H54 (cell line): ENCODE measurements around the gene TNS3.

ENCODE experiments used
- DNase-seq: peaks from one replicate; pipeline ENCODE4 v3.0.0; 2011; ENCODE audit warnings: low spot score, mixed read lengths; ENCODE audit not compliant: insufficient read length
- FAIRE-seq: peaks from 3 replicates; lab custom pipeline; 2011; peaks lifted over from hg19 to GRCh38; lab: Jason Lieb, UNC
- POLR2A ChIP-seq: IDR thresholded peaks from 2 replicates; pipeline ENCODE4 v1.6.1; 2011; ENCODE audit warnings: low read depth, mild to moderate bottlenecking, low read length

The TNS3 gene

GRCh38 chr7:47389171-47389922 lies 192.6 kb downstream of the TNS3 start:
- no peak for TF ChIP-seq POLR2A
- no peak for FAIRE-seq
- no peak for DNase-seq

DNA sequence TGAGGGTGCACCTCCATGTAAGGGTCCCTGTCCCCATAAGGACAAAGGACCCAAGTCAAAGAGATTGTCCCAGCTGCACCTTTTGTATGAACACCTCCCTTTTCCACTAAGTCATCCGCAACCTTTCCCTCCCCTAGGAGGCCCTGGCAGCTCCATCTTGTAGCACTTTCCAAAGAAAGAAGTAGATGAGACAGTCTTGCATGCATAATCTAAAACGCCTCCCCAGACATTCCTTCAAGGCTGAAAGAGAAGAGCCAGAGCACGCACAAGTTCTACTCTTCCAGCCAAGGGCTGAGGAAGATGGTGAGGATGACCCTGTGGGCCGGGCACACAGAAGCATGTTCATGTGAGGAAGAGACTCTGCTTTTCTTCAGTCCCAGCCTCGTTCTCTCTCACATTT lies 194.4 kb downstream of the TNS3 start:
- no peak for FAIRE-seq
- no peak for DNase-seq
- no peak for TF ChIP-seq POLR2A

DNA sequence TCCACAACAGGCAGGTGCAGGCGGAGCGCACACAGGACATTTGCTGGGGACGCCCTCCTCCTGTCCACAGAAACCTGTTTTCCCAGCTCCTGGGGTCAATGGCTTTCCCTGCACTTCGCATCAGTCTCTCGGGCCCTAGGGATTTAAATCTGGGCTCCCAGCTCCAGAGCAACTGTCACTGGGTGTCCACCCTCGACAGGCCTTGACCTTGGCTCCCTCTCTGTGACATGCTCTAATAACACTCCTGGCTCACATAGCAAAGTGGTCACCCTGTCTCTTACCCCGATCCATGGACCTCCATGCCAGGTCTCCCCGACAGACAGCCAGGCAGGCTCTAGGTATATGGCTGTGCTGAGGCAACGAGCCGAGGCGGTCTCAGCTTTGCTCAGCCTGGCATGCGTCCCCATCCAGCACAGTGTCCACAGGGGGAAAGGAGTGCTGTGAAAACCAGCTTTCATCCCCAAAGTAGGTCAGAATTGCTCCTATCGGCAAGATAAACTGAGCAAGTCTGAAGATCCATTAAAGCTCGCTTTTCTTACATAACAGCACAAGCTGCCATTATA lies 195.6 kb downstream of the TNS3 start:
- no peak for TF ChIP-seq POLR2A

GRCh38 chr7:47385536-47386125 lies 196.3 kb downstream of the TNS3 start:
- FAIRE-seq: no peak
- TF ChIP-seq POLR2A: no peak
- DNase-seq: no peak

More for the DNA sequence above, 195.6 kb downstream of the TNS3 start:
- FAIRE-seq (no peak), DNase-seq (no peak)

DNA sequence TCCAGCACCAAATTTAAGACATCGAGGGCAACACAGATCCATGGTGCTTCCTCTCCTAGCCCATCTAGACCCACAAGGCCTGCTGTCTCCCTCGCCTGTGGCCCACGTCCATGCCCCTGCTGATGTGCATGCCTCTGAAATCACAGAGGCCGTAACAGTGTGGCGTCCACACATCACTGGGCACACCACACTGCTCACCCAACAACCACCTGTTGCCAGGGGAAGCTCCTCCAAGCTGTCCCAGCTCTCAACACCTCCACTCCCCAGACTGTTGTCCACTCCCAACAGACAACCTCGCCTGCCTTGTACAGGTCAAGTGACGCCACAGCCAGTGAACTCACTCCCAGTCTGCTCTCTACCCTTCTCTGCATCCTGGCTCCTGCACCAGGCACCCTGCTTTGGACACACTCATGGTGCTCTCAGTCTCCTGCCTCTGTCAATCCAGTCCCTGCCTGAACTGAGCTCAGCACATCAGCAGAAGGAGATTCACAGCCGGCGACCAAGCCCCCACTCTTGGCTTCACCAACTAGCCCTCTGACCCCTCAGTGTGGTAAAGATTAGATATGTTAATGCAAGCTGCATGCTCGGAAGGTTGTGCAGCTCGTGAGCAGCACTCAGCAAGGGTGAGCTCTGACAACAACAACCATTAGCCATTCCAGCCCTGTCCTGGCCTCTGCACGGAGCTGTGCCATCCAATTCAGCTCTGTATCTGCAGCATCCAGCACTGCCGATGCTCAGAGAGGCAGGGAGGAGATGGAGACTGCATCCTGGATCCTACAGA lies 197.0 kb downstream of the TNS3 start:
- FAIRE-seq: no peak
- TF ChIP-seq POLR2A: no peak
- no peak for DNase-seq

GRCh38 chr7:47383696-47384445 lies 198.0 kb downstream of the TNS3 start:
- no peak for TF ChIP-seq POLR2A
- no peak for FAIRE-seq
- no peak for DNase-seq

GRCh38 chr7:47383072-47383471 lies 198.8 kb downstream of the TNS3 start:
- TF ChIP-seq POLR2A: no peak
- no peak for DNase-seq
- no peak for FAIRE-seq

DNA sequence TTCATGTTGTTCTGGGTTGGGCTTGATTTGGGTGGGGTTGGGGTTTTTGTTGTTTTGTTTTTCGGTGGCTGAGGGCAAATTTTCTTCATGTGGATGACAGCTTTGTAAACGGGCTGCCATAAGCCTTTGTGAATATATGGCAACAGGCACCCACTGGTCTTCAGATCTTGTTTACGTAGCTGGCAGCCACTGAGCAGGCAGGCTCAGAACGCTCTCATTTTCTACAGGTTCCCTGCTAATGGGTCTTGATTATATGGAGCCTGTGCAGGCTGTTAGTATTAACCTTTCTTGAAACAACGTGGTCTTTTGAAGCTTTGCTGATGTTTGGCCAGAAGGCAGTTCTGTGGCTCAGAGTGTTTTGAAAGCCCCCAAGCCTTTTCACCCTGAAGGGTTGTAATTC lies 199.7 kb downstream of the TNS3 start:
- no peak for TF ChIP-seq POLR2A
- FAIRE-seq: no peak
- no peak for DNase-seq

DNA sequence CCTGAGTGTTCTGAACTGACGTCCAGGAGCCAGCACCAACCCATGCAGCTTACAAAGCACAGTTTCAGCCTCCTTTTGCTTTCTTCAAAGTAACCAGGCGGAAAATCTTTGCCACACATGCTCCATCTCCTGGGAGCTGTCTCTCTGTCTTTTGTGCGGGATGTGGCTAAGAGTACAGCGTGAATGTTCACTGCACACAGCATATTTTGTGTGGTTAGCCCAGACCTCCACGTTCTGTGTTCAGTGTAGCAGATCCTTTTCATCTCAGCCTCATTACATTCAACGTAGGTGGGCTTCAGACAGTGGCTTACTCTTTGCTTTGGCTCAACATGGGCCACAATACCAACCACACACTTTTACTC lies 200.8 kb downstream of the TNS3 start:
- no peak for DNase-seq
- no peak for FAIRE-seq
- TF ChIP-seq POLR2A: no peak

- FAIRE-seq: no peak
- no peak for DNase-seq
- no peak for TF ChIP-seq POLR2A
Measured at GRCh38 chr7:47380325-47381133, 201.4 kb downstream of the TNS3 start.

GRCh38 chr7:47379629-47380324 lies 202.1 kb downstream of the TNS3 start:
- no peak for TF ChIP-seq POLR2A
- FAIRE-seq (no peak), DNase-seq (peak; percentile 95)

- FAIRE-seq (no peak), DNase-seq (no peak)
- TF ChIP-seq POLR2A: no peak
Measured at GRCh38 chr7:47378728-47379395, 203.0 kb downstream of the TNS3 start.
